DOHH2 (cell line): ENCODE data around the gene ASPN.

Experiments
- H3F3A ChIP-seq: fragments of 200-600 bp; sonication (generic), shearing (Covaris generic); 2 replicates; pipeline ENCODE4 v1.6.0; 2016; ENCODE audit warnings: antibody characterized with exemption, mild to moderate bottlenecking; ENCODE audit not compliant: control insufficient read depth, insufficient read depth
- H3K27ac ChIP-seq: fragments of 200-600 bp; sonication (generic); 2 replicates; pipeline ENCODE4 v1.5.1; 2014; ENCODE audit warnings: low read depth, mild to moderate bottlenecking, low read length, moderate library complexity
- H3K27me3 ChIP-seq: fragments of 200-600 bp; sonication (generic); 2 replicates; pipeline ENCODE4 v1.6.1; 2014; ENCODE audit warnings: mild to moderate bottlenecking, low read length, mixed read lengths; ENCODE audit not compliant: control insufficient read depth
- H3K36me3 ChIP-seq: fragments of 200-600 bp; sonication (generic); 2 replicates; pipeline ENCODE4 v1.6.1; 2014; ENCODE audit warnings: mild to moderate bottlenecking, low read length, moderate library complexity, mixed read lengths; ENCODE audit not compliant: control insufficient read depth
- H3K4me1 ChIP-seq: fragments of 200-600 bp; sonication (generic); 2 replicates; pipeline ENCODE4 v1.6.1; 2014; ENCODE audit warnings: mild to moderate bottlenecking, low read length, mixed read lengths; ENCODE audit not compliant: control insufficient read depth
- H3K4me2 ChIP-seq: fragments of 200-600 bp; sonication (generic); 2 replicates; pipeline ENCODE4 v1.6.0; 2014; ENCODE audit warnings: mild to moderate bottlenecking, low read length, moderate library complexity
- H3K4me3 ChIP-seq: fragments of 200-600 bp; sonication (generic); 2 replicates; pipeline ENCODE4 v1.5.1; 2014; ENCODE audit warnings: mild to moderate bottlenecking, low read length, mixed read lengths
- H3K79me2 ChIP-seq: fragments of 200-600 bp; sonication (generic); 2 replicates; pipeline ENCODE4 v1.6.1; 2014; ENCODE audit warnings: mild to moderate bottlenecking, low read length, mixed read lengths; ENCODE audit not compliant: control insufficient read depth
- H3K9me2 ChIP-seq: fragments of 200-600 bp; sonication (generic); replicated peaks from 2 replicates; pipeline ENCODE4 v1.6.1; 2014; ENCODE audit warnings: mild to moderate bottlenecking, low read length, mixed read lengths; ENCODE audit not compliant: control insufficient read depth
- H3K9me3 ChIP-seq: fragments of 200-600 bp; sonication (generic); 2 replicates; pipeline ENCODE4 v1.6.1; 2014; ENCODE audit warnings: antibody characterized with exemption, low read length, mixed read lengths; ENCODE audit not compliant: control insufficient read depth, insufficient read depth
- H4K20me1 ChIP-seq: fragments of 200-600 bp; sonication (generic); 2 replicates; pipeline ENCODE4 v1.6.0; 2014; ENCODE audit warnings: low read depth, mild to moderate bottlenecking, antibody characterized with exemption, low read length, moderate library complexity; ENCODE audit not compliant: control insufficient read depth, insufficient read depth
- CTCF ChIP-seq: fragments of 200-600 bp; sonication (generic); IDR thresholded peaks from one replicate; pipeline ENCODE4 v1.5.1; 2014; ENCODE audit warnings: antibody characterized with exemption, mild to moderate bottlenecking, low read depth, low read length; ENCODE audit not compliant: poor library complexity, severe bottlenecking
- EZH2phosphoT487 ChIP-seq: fragments of 200-600 bp; sonication (generic); IDR thresholded peaks from 2 replicates; pipeline ENCODE4 v1.6.1; 2017; ENCODE audit warnings: borderline replicate concordance, mild to moderate bottlenecking, antibody characterized with exemption, low read length, moderate library complexity, mixed read lengths

ASPN gene

GRCh38 chr9:92527832-92528521, 45.7 kb upstream of the ASPN start:
- Histone ChIP-seq H3K4me3 (no peak overlapping the region), H3K4me2 (no peak overlapping the region), H3K9me2 (no peaks in the 10 kb centered on the region), H3K9me3 (no peaks in the 10 kb centered on the region), H3K27me3 (no peaks in the 10 kb centered on the region), H4K20me1 (no peaks in the 10 kb centered on the region), H3K27ac (no peak overlapping the region), H3F3A (no peaks in the 10 kb centered on the region), H3K79me2 (no peaks in the 10 kb centered on the region), H3K4me1 (no peaks in the 10 kb centered on the region), H3K36me3 (no peaks in the 10 kb centered on the region)
- TF ChIP-seq CTCF (no peak), EZH2phosphoT487 (no peak)

- Histone ChIP-seq H3F3A (no peaks in the 10 kb centered on the region), H3K4me1 (no peaks in the 10 kb centered on the region), H3K27ac (no peak overlapping the region), H3K9me3 (no peaks in the 10 kb centered on the region), H3K27me3 (no peaks in the 10 kb centered on the region), H3K9me2 (no peaks in the 10 kb centered on the region), H3K36me3 (no peaks in the 10 kb centered on the region), H3K4me2 (no peak overlapping the region), H3K79me2 (no peaks in the 10 kb centered on the region), H4K20me1 (no peaks in the 10 kb centered on the region), H3K4me3 (no peak overlapping the region)
- TF ChIP-seq EZH2phosphoT487 (no peak), CTCF (no peak)
These were observed 45.1 kb upstream of the ASPN start for GRCh38 chr9:92527291-92527828.

GRCh38 chr9:92525306-92525705, 43.0 kb upstream of the ASPN start:
- Histone ChIP-seq H3F3A (no peaks in the 10 kb centered on the region), H3K27ac (no peak overlapping the region), H3K9me3 (no peaks in the 10 kb centered on the region), H4K20me1 (no peaks in the 10 kb centered on the region), H3K4me2 (no peak overlapping the region), H3K36me3 (no peaks in the 10 kb centered on the region), H3K79me2 (no peaks in the 10 kb centered on the region), H3K9me2 (no peaks in the 10 kb centered on the region), H3K27me3 (no peaks in the 10 kb centered on the region), H3K4me1 (no peaks in the 10 kb centered on the region), H3K4me3 (no peak overlapping the region)
- TF ChIP-seq CTCF, result no peak
- no peak for TF ChIP-seq EZH2phosphoT487
